Middle frontal gyrus (tissue), 1 donor: ENCODE data around the gene WNT16.

Source experiments
- DNase-seq: peaks from one replicate; pipeline ENCODE4 v3.0.0-alpha.2; 2015; ENCODE audit warnings: low spot score; ENCODE audit errors: extremely low spot score

WNT16 gene

DNA sequence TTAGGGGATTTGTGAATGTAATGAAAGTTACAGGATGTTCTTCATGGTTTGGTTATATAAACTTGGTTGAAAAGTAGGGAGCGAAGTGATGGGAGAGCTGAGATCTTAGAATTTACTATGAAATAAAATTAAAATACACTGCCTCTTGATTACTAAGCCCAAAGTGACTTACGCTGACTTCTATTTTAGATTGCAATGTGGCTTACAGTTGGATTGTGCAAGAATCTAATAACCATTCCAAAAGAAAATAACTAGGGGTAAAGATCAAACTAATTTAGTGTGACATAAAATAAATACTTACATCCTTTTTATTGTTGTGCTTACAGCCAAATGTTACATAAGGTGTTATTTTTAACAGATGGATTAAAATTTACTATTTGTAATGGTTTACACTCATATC, 15.3 kb downstream of the WNT16 start:
- no peak for DNase-seq

DNA sequence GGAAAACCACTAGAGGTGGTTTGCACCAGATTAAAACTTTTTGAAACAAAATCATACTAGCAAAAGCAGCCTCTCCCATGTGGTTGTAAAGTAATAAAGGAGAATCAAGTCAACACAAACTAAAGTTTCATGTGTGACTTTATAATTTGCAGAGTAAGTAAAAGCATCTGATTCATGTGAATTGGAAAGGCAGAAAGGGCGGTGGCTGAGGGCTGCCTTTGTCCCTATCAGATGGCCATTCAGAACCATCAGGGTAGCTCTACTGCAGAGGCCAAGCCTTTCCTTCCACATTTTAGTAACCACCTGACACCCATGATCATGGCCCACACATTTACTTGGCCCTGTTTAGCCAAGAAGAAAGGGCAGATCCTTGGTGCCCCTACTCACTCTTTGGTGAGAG, 15.7 kb downstream of the WNT16 start:
- no peak for DNase-seq

DNA sequence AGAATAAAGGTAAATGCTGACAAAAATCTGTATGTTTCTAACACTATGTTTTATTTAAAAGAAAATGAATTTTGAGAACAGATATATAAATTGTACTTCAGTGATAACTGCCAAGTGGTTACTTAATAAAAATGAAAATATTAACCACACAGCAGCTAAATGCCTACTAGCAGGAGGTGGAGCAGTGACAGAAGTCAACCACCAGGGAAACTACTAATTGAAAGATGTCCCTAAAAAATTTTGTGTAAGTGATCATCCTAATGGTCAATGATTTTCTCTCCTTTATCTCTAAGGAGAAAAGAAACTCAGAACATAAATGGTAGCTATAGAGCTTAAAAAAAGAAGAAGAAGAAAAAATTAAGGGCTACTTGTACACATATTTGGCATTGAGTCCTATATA, 22.9 kb downstream of the WNT16 start:
- DNase-seq: no peak

DNA sequence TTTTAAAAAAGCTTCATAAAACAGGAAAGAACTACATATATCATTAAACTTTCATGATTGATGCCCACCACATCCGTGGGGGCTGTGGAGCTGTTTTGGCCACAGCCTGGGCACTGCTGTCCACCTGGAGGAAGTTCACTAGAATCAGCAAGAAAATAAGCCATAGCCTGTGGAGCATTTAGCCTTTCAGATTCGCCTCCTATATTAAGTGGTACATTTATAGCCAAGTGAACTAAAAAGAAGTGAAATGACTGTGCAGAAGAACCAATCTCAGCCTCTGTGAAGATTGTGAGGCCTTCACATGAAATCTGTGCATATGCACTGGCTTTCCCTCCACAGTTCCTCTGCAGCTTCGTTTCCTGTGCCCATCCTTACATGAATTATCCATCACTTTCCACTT, 23.5 kb downstream of the WNT16 start:
- DNase-seq: no peak

GRCh38 chr7:121355574-121355973, 26.8 kb downstream of the WNT16 start:
- DNase-seq: no peak

DNA sequence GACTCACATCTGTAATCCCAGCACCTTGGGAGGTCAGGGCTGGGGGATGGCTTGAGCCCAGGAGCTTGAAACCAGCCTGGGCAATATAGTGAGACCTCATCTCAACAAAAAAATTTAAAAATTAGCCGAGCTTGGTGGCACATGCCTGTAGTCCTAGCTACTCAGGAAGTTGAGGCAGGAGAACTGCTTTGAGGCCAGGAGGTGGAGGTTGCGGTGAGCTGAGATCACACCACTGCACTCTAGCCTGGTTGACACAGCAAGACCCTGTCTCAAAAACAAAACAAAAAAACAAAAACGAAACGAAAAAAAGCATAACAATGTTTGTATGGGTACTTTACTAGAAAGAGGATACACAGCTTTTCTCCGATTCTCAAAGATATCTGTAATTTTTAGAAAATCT, 31.8 kb downstream of the WNT16 start:
- no peak for DNase-seq

- DNase-seq: peak; percentile 18
Observed at GRCh38 chr7:121366852-121367431, 38.1 kb downstream of the WNT16 start.

- DNase-seq: no peak
Observed at GRCh38 chr7:121369462-121369861, 40.7 kb downstream of the WNT16 start.

- DNase-seq: no peak
Observed at GRCh38 chr7:121371367-121371766, 42.6 kb downstream of the WNT16 start.

GRCh38 chr7:121371883-121372282, 43.1 kb downstream of the WNT16 start:
- DNase-seq: no peak

DNA sequence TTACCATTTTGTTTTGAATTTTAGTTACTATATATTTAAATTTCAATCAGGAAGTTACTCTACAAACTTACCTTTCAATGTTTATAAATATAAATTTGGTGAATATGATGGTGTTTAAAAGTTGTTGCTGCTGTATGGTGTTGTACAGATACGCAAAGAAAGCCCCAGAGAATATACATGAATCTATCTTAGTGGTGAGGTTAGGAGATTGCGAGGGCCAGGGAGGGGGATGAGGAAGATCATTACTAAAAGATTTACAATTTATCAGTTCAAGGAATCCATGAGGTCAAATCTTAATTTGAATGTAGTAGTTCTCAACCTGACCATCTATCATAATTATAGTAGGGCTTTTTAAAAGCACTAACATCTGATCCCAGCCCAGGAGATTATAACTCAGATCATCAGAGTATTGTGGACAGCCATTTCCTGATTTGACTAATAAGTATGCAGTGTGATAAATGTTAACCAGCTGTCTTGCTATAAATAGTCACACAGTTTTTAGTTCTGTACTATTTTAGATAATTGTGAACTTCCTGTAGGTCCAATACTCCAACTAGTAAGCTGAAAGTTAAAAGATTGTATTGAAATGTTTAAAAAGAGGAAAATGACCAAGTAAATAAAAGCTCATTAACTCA, 43.7 kb downstream of the WNT16 start:
- no peak for DNase-seq

DNA sequence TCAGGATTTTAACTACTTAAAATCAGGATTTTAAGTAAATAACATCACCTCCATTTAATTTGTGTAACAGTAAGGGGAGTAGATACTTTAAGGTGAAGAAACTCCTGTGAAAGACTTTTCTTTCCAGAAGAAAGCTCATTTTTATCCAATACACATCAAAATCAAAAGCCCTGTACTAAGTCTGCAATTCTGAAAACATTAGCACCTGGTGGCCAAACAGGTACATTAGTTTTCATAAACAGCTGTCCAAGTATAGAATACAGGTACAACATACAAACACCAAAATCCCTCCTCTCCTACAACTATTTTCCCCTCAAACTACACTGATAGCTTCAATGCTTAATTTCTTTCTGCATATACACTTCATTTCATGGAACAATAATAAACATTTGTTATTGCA, 44.4 kb downstream of the WNT16 start:
- no peak for DNase-seq

- DNase-seq: no peak
Observed at GRCh38 chr7:121376979-121377378, 48.2 kb downstream of the WNT16 start.

DNA sequence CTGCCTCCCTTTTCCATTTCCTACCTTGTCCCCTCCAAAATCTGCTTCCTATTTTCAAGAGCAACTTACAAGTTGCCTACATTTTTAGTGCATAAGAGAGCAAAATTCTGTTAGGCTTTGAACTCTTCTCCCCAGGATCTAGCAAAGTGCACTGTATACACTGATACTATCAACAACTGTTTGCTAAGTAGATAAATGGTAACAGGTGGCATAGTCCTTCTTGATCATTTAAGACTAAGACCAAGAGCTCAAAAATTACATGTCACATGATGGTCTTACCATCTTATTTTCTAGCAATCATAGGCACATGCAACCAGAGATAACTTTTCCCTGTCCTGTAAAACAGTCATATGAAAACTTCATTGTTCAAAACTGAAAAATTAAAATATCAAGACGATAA, 51.1 kb downstream of the WNT16 start:
- no peak for DNase-seq

DNA sequence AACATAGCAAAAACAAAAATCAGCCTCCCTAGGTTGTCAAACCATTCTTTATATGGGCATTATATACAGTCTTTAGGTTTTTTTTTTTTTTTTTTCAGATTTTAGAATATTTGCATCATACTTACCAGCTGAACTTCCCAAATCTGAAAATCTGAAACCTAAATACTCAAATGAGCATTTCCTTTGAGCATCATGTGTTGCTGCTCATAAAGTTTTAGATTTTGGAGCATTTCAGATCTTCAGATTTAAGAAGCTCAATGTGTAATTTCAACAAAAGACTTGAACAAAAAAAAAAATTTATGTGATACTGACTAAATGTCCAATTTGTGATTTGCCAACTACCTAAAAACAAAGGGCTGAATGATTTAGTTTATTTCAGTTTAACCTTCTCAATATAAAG, 53.7 kb downstream of the WNT16 start:
- DNase-seq: no peak

DNA sequence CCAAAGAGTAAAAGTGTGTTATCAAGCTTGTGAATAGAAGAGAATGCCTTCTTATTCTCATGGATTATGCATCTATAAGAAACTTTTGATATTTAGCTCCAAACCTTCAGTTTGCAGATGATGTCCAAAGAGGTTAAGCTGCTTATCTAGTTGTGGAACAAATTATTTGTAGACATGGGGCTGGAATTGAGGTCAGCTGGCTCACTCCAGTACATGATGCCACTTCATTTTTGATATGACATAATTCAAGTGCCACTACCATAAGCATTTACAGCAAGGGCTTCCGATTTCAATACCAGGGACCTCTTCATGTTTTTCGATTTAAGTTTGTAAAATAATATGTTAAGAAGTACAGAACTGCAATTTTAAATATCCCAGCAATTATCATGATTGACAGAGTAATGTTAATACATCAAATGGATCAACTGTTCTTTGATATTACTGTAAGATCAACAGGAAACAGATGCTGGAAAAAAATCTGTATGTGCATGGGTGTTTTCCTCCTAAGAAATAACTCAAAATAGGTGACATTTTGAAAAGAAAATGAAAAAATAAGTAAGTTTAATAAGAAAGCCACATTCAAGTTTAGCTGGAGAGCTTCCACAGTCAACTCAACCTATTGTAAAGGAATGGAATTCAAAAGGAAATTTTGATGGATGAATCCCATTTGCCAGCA, 54.6 kb downstream of the WNT16 start:
- no peak for DNase-seq

- no peak for DNase-seq
Observed at GRCh38 chr7:121384265-121384664, 55.5 kb downstream of the WNT16 start.

GRCh38 chr7:121385056-121385799, 56.4 kb downstream of the WNT16 start:
- DNase-seq: no peak

GRCh38 chr7:121385800-121386179, 57.0 kb downstream of the WNT16 start:
- no peak for DNase-seq

DNA sequence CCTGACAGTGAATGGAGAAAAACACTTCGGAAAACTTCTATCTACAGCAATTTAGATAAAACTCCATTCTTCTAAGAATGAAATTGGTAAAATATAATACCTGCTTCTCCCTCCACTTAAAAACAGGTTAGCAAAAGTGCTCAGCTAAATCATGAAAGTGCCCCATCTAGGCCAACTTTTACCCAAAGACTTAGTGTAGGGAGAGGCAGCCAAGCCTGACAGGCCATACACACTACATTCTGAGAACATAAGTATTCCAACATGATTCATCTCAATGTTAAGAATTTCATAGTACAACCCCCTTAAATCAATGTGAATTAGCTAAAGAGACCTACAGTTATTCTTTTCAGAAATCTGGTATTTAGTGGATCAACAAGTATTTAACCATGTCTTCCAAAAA, 60.1 kb downstream of the WNT16 start:
- DNase-seq: no peak

- DNase-seq: no peak
Observed at GRCh38 chr7:121390109-121390508, 61.3 kb downstream of the WNT16 start.

- DNase-seq: no peak
Observed at GRCh38 chr7:121390617-121391016, 61.8 kb downstream of the WNT16 start.
